ENCODE results near the gene LRRC74A.

GRCh38 chr14:76909266-76909665 lies 83.1 kb downstream of the LRRC74A start:
- TF ChIP-seq, protein P1, sequence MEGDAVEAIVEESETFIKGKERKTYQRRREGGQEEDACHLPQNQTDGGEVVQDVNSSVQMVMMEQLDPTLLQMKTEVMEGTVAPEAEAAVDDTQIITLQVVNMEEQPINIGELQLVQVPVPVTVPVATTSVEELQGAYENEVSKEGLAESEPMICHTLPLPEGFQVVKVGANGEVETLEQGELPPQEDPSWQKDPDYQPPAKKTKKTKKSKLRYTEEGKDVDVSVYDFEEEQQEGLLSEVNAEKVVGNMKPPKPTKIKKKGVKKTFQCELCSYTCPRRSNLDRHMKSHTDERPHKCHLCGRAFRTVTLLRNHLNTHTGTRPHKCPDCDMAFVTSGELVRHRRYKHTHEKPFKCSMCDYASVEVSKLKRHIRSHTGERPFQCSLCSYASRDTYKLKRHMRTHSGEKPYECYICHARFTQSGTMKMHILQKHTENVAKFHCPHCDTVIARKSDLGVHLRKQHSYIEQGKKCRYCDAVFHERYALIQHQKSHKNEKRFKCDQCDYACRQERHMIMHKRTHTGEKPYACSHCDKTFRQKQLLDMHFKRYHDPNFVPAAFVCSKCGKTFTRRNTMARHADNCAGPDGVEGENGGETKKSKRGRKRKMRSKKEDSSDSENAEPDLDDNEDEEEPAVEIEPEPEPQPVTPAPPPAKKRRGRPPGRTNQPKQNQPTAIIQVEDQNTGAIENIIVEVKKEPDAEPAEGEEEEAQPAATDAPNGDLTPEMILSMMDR (optimal IDR thresholded peaks at IDR 0.05 in 1 of 3, IDR thresholded peaks at IDR 0.05 in 1 of 3, conservative IDR thresholded peaks at IDR 0.05 in 1 of 3; ENCODE audit: extremely low read depth in 1 of 3, insufficient read depth in 2 of 3, low read length in 3 of 3) = no peak
- no peak for TF ChIP-seq EZH2 (IDR thresholded peaks at IDR 0.05; ENCODE audit: low read length)

Measured in keratinocyte (primary cell).